GM19035 (cell line): ENCODE measurements around the gene LTK.

ENCODE experiments used
- ATAC-seq: cut with Tn5 transposase; IDR thresholded peaks from one replicate; pipeline ENCODE4 v1.9.1; 2021; ENCODE audit not compliant: unreplicated experiment

Gene LTK

DNA sequence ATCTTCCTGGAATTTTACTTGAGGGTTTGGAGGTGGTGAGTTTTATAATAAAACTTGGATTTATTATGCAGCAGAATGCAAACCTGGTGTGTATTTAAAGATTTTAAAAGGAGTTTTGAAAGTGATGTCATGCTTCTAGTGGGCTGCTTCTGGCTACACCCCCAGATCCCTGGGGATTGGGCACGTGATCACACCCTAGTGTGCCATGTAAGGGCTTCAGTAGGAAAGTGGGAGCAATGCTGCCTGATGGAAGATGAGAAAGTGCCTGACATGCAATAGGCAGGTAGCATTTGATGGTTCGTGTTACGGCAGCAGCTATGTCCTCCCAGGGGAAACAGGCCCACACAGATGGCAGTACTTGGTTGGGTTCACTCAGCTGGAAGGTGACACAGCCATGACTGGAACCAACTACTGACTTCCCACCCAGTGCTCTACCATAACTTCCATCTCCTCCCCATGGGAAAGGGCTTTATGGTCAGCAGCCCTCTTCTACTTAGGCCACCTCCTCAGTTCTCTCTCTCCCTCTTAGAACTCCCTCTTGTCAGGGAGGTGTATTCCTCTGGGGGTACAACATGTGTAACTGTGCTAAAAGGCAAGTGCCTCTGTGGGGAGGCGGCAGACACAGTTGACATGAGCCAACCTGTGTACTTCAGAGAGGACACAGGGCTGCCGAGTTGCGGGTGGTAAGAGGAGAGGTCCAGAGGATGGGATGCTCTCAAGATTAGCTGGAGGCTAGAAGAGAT lies 14.3 kb downstream of the LTK start:
- no peak for ATAC-seq

DNA sequence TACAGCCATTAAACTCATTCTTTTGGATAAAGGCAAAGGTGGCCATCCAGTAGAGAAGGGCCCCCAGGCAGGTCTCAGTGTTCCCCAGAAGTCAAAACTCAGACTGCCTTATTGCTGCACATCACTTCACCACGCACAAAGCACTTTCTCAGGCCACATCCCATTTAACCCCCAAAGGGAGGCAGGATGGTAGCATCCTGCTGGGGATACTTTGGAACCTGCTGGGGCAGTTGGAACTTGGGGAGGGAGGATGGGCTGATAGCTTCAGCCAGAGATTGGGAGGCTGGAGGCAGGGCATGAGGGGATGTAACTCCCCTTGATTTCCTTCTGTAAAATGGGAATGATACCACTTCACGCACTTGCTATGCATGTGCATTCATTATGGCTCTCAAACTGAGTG lies 15.0 kb downstream of the LTK start:
- ATAC-seq = no peak

DNA sequence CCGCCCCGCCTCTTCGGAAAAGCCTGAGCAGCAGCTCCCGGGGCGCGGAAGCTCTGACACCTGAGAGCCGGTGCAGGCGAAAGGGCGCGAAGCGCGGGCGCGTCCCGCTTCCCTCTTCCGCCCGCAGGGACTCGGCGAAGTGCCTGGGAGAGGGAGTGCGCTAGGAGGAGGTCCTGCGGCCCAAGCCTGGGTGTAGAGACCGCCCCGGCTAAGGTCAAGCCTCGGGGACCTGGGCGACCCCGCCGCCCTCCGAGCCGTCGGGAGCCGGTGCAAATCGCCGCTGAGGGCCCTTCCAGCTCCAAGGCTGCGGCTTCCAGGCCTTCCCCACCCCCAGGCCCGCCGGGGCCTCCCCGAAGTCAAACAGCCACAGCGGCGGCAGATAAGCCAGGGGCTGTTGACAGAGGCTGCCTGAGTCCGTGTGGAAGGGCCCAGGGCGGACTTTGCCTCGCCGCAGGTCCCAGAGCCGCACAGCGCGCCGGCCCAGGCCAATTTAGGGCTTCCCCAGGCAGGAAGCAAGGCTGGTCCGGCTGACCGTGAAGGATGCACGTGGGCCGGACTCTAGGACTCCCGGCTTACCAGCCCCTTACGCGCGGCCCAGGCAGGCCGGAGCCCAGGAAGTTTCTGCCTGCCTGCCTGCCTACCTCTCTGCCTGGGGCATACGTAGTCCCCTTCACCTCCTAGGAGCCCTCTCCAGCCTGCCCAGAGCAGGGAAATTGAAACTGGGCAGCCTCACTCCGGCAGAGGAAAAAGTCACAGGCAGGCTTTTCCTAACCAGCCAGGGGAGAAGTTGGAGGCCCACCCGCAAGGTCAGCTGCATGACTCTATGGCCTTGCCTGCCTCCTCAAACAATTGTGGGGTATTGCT lies 17.7 kb downstream of the LTK start:
- ATAC-seq = no peak

DNA sequence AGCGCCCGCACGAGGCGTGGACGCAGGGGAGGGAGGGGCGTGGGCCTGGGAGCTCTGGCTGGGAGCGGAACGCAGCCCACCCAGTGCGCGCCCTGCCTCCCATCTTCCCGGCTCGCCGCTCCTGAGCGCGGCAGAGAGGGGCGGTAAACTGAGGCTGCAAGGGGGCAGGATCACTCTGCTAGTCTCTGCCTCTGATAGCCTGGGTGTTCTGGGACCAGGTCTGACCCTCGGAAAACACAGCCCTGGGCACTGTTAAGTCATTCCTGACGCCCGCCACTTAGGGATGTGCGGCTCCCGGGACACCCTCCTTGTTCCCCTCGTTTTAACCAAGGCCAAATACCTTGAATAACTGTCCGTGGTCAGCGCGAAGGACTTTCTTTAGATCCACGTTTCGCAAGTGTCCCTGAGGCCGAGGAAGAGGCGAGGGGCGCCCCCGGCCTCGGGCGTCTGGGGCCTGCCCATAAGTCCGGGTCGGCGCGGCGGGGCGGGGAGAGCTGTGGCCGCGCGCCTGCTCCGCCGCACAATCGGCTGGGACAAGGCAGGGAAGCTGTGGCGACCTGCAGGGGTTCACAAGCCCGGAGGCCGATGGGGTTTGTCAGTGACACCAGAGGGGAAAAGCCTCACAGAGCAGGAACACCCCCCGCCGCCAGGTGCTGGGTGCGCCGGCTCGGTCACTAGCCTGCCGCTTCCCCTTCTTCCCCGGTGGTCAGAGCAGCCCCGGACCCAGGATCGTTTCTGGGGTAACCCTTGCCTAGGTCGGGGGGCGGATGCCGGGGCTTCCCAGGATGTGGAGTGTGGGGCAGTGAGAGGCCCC lies 18.5 kb downstream of the LTK start:
- ATAC-seq = no peak

DNA sequence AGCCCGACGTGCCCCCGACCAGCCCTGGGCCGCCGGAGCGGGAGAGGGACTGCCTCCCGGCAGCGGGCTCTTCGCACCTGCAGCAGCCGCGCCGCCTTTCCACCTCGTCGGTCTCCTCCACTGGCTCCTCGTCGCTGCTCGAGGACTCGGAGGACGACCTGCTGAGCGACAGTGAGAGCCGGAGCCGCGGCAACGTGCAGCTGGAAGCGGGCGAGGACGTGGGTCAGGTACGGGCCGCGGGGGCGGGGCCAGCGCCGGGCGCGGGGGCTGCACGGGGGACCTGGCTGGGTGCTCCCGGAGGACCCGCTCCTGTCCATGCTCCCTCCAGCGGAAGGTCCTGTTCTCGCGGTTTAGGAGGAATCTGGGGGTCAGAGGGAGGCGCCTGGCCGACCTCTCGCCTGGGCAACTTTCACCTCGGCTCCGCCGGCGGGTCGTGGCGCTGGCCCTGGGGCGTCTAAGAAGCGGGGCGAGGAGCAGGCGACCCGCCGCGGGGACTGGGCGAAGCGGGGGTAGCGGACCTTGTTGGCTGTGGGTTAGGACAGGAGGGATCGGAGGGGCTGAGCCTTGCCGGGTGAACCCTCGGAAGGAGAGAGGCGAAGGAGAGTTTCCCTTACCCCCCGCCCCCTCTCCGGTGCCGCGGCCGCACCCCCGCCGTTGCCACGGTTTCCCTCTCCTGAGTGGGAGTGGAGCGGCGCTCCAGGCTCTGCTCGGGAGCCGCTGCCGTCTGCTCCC lies 19.3 kb downstream of the LTK start:
- ATAC-seq = peak; percentile 27

DNA sequence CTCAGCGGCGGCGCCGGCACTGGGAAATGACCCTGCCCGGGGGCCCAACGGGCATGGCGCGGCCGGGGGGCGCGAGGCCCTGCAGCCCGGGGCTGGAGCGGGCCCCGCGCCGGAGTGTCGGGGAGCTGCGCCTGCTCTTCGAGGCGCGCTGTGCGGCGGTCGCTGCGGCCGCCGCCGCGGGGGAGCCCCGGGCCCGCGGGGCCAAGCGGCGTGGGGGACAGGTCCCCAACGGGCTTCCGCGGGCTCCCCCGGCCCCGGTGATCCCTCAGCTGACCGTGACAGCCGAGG lies 19.8 kb downstream of the LTK start:
- ATAC-seq = no peak

DNA sequence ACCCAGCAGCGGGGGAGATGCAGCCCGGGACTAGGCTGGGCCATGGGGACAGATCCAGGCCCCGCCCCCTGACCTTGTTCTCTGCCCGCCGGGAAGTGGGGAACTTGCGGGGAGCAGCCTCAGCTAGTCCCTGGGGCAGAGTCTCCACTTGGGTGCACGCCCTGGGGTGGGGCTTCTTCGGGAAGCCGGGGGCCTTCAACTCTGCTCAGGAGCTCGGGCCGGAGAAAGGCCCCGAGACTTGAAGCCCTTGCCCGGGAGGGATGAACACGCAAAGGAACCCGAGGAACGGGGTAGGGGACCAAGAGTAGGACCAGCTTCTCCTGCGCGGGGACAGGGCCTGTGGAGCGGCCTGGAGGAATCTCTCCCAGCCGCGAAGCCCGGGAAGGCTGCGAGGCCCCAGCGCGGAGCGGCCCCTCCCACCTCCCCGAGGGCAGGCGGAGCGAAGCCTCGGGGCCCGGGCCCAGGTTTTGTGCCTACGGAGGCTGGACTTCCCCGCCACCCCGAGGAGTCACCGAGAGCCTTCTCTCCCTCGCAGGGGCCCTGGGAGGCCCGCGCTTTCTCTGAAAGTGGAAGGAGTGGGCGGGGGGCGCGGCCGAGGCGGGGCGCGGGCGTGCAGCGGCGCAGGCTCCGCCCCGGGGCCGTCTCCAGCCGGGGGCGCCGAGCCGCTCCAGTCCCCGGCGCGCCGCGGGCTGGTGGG lies 20.3 kb downstream of the LTK start, which contains the start of gene ITPKA:
Gene ITPKA, plus strand, starts transcription at position 670 of the 697 bp plus-strand sequence. CDS start 54 bp downstream, outside the sequence.
- peak; percentile 72 for ATAC-seq

DNA sequence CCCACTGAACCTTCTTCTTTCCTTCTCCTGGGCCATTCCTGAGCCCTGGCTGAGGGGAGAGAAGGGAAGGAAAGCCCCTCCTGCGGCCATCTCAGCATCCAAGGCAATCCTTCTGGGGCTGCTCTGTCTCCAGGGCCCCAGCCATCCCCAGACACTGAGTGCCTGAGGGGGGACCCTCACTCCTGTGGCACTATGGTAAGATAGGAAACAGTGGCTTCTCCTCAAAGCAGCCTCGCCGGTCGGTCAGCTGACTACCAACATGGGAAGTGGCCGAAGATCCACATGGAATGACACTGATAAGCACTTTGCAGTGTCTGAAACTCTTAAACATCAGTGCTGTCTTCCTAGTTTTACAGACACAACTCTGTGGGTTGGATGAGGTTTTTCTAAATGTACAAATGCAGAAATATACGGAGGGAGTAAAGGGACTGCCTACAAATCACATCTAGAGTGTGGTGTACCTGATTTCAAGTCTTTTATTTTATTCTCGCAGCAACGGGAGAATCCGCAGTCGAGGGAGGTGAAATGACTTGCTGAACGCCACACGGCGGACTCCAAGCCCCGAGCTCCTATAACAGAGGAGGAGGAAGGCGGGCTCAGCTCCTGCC lies 20.9 kb downstream of the LTK start:
- no peak for ATAC-seq

DNA sequence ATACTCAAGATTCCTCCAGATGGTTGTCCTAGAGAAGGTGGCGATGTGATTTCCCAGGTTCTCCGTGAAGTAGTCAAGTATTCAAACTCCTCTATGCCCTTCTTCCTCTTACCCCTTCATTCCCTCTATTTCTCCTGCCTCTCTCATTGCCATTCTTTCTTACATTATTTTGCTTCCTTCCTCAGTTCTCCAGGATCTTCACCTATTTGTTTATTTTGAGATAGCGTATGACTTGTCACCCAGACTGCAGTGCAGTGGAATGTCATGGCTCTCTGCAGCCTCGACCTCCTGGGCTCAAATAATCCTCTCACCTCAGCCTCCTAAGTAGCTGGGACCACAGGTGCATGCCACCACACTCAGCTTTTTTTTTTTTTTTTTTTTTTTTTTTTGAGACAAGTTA lies 21.7 kb downstream of the LTK start:
- no peak for ATAC-seq

DNA sequence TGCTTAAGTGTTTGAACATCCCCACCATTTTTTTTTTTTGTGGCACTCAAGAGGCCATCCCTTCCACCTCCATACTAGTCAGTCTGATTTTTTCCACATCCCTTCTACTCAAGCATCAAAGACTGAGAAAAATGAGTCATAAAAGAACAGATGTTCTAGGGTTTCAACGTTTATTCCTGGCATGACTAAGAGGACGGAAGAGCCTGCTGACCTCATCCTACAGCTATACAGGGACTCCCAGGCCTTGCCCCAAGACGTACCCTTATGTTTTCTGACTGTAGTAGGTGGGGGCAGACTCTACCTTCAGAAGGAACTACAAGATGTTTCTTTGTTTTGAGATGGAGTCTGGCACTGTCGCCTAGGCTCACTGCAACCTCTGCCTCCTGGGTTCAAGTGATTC lies 23.3 kb downstream of the LTK start:
- no peak for ATAC-seq

DNA sequence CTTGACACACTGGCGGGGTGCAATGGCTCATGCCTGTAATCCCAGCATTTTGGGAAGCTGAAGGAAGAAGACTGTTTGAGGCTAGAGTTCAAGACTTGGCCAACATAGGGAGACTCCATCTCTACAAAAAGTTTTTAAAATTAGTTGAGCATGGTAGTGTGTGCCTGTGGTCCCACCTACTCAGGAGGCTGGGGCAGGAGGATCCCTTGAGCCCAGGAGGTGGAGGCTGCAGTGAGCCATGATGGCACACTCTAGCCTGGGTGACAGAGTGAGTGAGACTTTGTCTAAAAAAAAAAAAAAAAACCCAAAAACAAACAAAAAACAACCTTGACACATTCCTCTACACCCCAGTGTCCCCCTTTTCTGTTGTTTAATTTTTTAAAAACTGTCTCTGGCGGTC lies 24.0 kb downstream of the LTK start:
- no peak for ATAC-seq

DNA sequence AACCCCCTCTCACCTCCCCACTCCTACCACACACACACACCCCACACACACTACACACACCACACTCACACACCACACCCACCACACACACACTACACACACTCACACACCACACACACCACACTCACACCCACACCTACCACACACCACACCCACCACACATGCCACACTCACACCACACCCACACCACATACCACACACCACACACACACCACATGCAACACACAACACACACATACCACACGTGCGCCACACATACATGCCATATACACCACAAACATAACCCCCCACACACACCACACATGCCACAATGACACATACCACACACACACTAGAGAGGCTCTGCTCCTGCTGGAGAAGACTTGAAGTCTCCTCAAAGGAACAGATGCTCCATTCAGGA lies 25.8 kb downstream of the LTK start:
- no peak for ATAC-seq

DNA sequence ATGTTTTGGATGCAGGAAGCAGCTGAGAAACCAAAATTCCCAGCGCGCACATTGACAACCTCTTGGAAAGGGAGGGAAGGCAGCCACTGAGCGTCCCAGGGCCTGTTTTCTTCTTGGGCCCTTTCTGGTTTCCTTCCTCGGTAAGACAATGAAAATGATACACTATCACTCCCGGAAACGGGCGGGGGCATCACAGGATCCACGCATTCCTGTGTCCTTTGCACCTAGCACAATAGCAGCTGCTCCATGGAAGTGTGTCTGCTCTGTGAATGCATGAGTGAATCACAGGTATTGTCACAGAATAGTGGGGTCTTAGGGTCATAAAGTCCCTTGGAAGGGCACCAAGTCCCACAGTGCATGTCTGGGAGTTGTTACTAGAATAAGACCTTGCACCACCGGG lies 26.2 kb downstream of the LTK start:
- ATAC-seq = no peak

DNA sequence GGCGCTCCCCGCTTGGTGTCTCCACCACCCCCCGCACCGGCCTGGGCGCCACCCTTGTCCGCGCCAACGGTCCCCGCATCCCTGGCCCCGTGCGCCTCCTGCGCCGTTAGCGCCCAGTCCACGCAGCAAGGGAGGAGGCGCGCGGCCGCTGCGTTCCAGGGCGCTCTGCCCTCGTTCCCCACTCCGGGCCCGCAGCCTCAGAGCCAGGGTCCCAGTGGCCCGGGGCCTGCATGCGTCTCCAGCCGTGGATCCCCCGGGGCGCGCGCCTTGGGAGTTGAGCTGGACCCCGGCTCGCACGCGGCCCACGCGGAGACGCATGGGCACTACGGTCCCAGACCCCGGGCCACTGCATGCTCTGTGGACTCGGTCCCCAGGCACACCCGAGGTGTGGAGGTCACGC lies 27.3 kb downstream of the LTK start:
- no peak for ATAC-seq

DNA sequence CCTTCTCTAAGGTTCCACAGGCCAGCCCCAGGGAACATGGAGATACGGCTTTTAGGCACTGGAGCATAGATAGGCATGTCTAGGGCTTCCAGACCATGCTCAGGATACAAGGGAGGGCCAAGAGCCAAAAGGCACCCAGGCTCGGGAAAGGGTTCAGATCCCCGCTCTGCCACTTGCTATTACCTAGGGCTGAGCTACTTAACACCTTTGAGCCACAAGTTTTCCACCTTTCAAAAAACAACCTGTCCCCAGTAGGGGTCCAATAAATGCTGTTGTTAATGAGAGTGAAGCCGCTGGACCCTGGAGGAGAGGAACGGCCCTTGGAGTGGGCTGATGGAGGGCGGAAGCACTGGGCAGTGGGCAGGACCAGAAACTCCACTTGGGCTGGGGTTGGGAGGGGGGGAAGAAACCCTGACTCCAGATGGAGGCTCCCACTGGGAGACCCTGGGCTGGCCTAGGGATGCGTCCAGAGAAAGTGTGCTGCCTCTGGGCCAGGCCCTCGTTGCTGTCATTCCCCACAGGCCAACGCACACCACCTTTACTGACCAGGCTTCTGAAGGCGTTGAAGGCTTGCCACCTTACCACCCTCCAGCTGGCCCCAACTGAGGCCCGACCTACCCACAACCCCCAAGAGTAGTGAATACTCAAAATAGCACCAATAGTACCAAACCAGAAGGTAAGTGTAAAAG lies 28.5 kb downstream of the LTK start:
- no peak for ATAC-seq

DNA sequence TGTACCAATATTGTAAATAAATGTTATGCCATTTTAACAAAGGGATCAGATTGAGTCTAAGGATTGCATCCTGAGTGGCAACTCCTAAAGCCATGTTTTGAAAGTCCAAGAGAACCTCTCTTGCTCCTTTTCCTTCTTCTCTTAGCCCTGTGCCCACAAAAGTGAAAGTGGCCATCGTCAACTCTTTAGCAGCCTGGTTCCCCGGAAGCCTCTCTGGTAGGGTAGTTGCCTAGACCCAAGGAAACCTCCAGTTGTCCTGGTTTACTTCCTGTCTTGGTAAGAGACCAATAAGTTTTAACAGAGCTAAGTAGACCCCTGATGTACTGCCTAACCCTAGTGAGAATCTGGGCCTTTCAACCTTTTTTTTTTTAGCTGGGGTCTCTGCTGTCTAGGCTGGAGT lies 30.1 kb downstream of the LTK start:
- ATAC-seq = no peak

DNA sequence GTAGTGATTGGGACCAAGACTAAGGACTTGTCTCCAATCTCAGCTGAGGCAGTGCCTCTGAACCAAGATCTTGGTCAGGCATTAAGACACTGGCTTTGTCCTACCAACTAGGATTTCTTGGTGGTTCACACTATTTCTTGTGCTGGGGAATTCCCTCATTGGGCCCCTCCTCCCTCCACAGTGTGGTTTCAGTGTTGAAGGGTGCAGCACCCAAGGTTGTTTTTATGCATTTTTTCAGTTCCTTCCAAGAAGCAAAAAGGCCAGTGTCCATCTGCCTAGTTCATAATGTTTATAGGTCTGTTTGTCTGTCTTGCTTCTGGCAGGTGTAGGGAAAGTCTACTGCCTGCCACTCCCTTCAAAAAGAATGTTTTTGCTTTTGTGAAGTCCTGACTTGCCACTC lies 30.5 kb downstream of the LTK start:
- peak; percentile 81 for ATAC-seq

DNA sequence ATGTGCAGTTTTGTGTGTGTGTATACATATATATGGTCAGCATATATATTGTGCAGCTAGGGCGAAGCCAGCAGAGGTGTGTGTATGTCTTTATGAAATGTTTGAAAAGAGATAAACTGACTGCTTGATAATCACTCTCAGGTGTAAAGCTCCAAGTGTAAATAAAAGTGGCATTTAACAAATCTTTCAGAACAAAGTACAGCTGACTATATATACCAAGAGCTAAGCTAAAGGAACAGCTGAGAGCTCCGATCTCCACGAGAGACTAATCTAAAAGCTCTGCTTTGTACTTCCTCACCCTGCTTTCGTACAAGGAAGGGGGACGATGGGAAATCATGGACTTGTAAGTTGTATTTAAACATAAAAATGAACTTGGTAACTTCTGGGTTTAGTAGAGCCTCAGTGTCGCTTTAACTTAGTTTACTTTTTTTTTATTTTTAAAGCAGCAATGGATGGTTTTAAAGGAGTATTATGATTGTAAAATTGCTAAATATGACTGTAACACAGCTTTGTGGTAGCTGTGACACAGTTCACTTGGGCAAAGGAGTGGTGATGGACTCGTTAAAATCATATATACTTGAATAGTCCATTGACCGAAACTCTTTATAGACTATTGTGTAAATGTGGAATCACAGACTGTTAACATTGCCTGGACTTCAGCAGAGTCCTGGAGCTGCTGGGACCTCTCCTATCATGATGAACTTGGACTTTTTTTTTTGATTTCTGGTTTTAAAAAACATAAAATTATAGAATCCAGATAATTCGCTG lies 31.3 kb downstream of the LTK start:
- no peak for ATAC-seq
